KMS-11 (cell line): ENCODE data around the gene SH3GL2.

Experiments
- H2AFZ ChIP-seq: fragments of 200-600 bp; sonication (generic); 2 replicates; pipeline ENCODE4 v1.6.1; 2016; ENCODE audit warnings: antibody characterized with exemption, mixed run types, low read depth
- H3K27ac ChIP-seq: fragments of 200-600 bp; sonication (generic); 2 replicates; pipeline ENCODE4 v1.6.1; 2016; ENCODE audit warnings: mild to moderate bottlenecking, mixed run types
- H3K27me3 ChIP-seq: fragments of 200-600 bp; sonication (generic); 2 replicates; pipeline ENCODE4 v1.6.1; 2017; ENCODE audit warnings: mild to moderate bottlenecking, low read depth, mixed run types, moderate library complexity; ENCODE audit not compliant: insufficient read depth
- H3K36me3 ChIP-seq: fragments of 200-600 bp; sonication (generic); 2 replicates; pipeline ENCODE4 v1.6.1; 2017; ENCODE audit warnings: mild to moderate bottlenecking, mixed run types; ENCODE audit not compliant: insufficient read depth
- H3K4me1 ChIP-seq: fragments of 200-600 bp; sonication (generic); 2 replicates; pipeline ENCODE4 v1.6.1; 2016; ENCODE audit warnings: mild to moderate bottlenecking, low read depth, mixed run types; ENCODE audit not compliant: poor library complexity, severe bottlenecking
- H3K4me2 ChIP-seq: fragments of 200-600 bp; sonication (generic); 2 replicates; pipeline ENCODE4 v1.7.0; 2016; ENCODE audit warnings: mild to moderate bottlenecking, mixed run types
- H3K4me3 ChIP-seq: fragments of 200-600 bp; sonication (generic); IDR thresholded peaks from 2 replicates; pipeline ENCODE4 v1.6.1; 2017; ENCODE audit warnings: low read depth, low read length, mixed read lengths; ENCODE audit not compliant: insufficient read depth
- H3K79me2 ChIP-seq: fragments of 200-600 bp; sonication (generic); 2 replicates; pipeline ENCODE4 v1.6.1; 2016; ENCODE audit warnings: low read depth, mixed run types; ENCODE audit not compliant: insufficient read depth
- H3K9ac ChIP-seq: fragments of 200-600 bp; sonication (generic); 2 replicates; pipeline ENCODE4 v1.6.1; 2016; ENCODE audit warnings: mild to moderate bottlenecking, mixed run types
- H4K20me1 ChIP-seq: fragments of 200-600 bp; sonication (generic); 2 replicates; pipeline ENCODE4 v1.6.1; 2016; ENCODE audit warnings: mild to moderate bottlenecking, mixed run types; ENCODE audit not compliant: insufficient read depth
- CTCF ChIP-seq: fragments of 200-600 bp; sonication (generic); conservative IDR thresholded peaks from 2 replicates; pipeline ENCODE4 v1.6.1; 2017; ENCODE audit warnings: low read depth, mild to moderate bottlenecking, antibody characterized with exemption, low read length, moderate library complexity, mixed read lengths

Gene SH3GL2

DNA sequence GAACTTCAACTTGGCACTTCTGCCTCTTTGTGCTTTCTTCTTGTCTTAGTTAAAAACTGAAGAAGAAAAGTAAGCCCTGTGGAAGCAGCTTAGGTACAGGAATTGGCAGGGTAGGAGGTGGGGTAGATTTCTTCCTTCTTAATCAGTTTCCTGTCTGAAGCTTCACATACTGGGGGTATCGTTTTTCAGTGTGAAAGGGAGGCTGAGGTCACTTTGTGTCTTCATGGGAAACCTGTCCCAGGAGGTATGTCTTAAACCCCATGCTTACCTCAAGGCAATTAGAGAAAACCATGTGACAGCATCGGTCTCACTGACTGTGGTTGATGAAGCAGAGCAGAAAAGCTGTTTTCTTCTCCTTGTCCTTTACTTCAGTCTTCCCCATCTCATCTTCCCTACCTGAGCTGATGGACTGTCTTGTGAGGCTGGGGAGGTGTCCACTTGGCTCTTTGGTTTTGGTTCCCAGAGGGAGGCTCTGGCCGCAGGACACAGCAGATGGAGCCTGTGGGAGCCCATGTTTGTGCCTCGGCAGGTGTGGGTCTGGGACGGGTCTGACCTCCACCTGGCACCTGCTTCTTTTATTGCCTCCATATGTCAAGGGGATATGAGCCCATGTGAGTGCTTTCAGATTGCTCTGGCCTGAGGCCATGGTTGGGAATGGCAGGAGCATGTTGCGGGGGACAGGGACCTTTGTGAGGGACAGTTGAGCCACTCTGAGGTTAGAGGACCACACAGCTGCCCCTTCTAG lies 47.0 kb downstream of the SH3GL2 start:
- Histone ChIP-seq H3K4me3 (no peak overlapping the region), H3K27me3 (no peaks in the 10 kb centered on the region), H3K27ac (no peak overlapping the region), H3K4me2 (no peak overlapping the region), H3K79me2 (no peaks in the 10 kb centered on the region), H3K36me3 (no peaks in the 10 kb centered on the region), H3K9ac (no peak overlapping the region), H4K20me1 (no peaks in the 10 kb centered on the region), H3K4me1 (no peaks in the 10 kb centered on the region), H2AFZ (no peak overlapping the region)
- TF ChIP-seq CTCF, result no peak

DNA sequence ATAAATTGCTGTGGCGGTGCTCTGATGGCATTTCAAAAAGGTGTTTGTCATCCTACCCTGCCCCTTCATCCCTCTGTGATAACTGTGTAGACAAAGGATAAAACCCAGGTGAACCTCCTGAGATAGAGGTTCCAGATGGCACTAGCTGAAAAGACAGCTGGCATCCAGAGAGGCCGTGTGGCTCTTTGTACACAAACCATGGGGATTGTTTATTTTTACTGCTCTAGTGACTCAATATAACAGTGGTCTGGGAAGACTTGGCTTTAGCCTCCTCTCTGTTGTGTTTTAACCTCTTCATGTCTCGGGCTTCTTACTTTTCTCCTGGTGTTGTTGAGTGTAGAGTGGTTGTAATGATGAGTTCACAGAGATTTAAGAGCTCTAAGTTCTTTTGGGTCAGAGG lies 48.8 kb downstream of the SH3GL2 start:
- no peak for TF ChIP-seq CTCF
- Histone ChIP-seq H3K27me3 (no peaks in the 10 kb centered on the region), H3K4me2 (no peak overlapping the region), H3K4me1 (no peaks in the 10 kb centered on the region), H3K4me3 (no peak overlapping the region), H4K20me1 (no peaks in the 10 kb centered on the region), H3K79me2 (no peaks in the 10 kb centered on the region), H3K9ac (no peak overlapping the region), H3K36me3 (no peaks in the 10 kb centered on the region), H3K27ac (no peak overlapping the region), H2AFZ (no peak overlapping the region)

- no peak for TF ChIP-seq CTCF
- H3K4me1 ChIP-seq, result no peaks in the 10 kb centered on the region
Measured at GRCh38 chr9:17628624-17629023, 49.8 kb downstream of the SH3GL2 start.

DNA sequence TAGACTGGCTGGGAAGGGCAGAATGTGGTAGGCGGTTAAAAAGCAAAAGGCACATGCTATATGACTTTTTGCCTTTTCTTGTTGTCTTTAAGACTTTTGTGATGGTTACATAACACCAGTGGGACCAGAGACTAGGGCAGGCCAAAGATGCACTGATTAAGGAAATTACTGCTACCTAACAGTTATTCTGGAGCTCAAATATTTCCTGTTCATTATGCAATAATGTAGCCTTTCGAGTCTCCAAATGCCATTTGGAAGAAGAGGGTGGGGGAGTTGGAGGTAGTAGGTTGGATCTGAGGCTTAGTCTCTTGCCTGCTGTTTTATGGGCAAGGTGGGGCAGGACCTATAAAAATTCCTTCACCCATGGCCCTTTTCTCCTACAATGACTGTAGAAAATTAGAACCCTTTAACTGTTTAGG lies 51.7 kb downstream of the SH3GL2 start:
- Histone ChIP-seq H3K9ac (no peak overlapping the region), H3K4me3 (no peak overlapping the region), H3K27me3 (no peaks in the 10 kb centered on the region), H3K79me2 (no peaks in the 10 kb centered on the region), H4K20me1 (no peaks in the 10 kb centered on the region), H3K4me1 (no peaks in the 10 kb centered on the region), H3K4me2 (no peak overlapping the region), H2AFZ (no peak overlapping the region), H3K36me3 (no peaks in the 10 kb centered on the region), H3K27ac (no peak overlapping the region)
- TF ChIP-seq CTCF, result no peak

More at GRCh38 chr9:17628624-17629023, 49.8 kb downstream of the SH3GL2 start:
- no peak overlapping the region for H3K4me3 ChIP-seq
- no peaks in the 10 kb centered on the region for H3K79me2 ChIP-seq
- no peak overlapping the region for H3K9ac ChIP-seq
- no peak overlapping the region for H3K4me2 ChIP-seq
- H3K27ac ChIP-seq, result no peak overlapping the region
- no peaks in the 10 kb centered on the region for H4K20me1 ChIP-seq
- H3K36me3 ChIP-seq, result no peaks in the 10 kb centered on the region
- no peak overlapping the region for H2AFZ ChIP-seq
- no peaks in the 10 kb centered on the region for H3K27me3 ChIP-seq
